NCI-H2107 treated with DMSO at 0.1 percent for 48 hours (cell line): ENCODE results near the gene ZNRF1.
A peak's percentile ranks its signal among the peaks of the same experiment; 100 is the strongest.
"Not testable (repeated sequence)": the region's sequence is repeated elsewhere in the genome, so short reads cannot be mapped to it uniquely, and the experiment has no call there.

ENCODE experiments used
- DNase-seq: peaks from one replicate; lab custom pipeline; 2025; ENCODE audit not compliant: unreplicated experiment; lab: John Stamatoyannopoulos, UW

The ZNRF1 gene

GRCh38 chr16:75026239-75026891 is 27.5 kb downstream of the ZNRF1 start:
- not testable (repeated sequence) for DNase-seq

GRCh38 chr16:75026892-75027391 is 28.1 kb downstream of the ZNRF1 start:
- no peak for DNase-seq

- no peak for DNase-seq
These were observed 28.9 kb downstream of the ZNRF1 start for GRCh38 chr16:75027520-75028300.

DNA sequence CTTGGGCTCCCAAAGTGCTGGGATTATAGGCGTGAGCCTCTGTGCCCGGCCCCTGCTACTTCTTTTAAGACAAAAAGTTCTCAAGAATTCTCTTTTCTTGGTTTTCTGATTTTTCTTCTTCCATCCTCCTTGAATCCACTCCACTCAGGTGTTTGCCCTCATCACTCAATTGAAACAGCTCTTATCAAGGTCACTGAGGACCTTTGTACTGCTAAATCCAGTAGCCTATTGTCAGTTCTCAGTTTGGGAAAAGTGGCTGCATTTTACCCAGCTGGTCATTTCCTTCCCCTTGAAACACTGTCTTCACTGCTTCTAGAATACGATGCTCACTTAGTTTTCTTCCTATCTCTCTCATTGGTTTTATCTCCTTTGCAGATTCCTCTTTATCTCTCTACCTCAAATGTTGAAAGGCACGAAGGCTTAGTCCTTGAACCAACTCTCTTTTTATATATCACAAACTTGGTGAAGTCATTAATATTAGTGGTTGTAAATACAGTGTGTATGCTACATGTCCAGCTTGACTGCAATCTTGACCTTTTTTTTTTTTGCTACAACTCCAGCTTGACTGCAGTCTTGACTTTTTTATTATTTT is 29.8 kb downstream of the ZNRF1 start:
- no peak for DNase-seq

DNA sequence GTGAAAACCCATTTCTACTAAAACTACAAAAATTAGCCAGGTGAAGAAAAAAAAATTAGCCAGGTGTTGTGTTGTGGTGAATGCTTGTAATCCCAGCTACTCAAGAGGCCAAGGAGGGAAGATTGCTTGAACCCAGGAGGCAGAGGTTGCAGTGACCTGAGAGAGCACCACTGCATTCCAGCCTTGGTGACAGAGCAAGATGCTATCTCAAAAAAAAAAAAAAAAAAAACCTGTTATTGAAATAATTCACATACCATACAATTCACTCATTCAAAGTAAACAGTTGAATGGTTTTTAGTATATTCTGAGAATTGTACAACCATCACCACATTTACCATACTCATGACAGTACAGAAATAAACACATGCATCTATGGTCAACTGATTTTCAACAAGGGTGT is 31.0 kb downstream of the ZNRF1 start:
- DNase-seq, result no peak

GRCh38 chr16:75032655-75033054 is 33.8 kb downstream of the ZNRF1 start:
- no peak for DNase-seq

DNA sequence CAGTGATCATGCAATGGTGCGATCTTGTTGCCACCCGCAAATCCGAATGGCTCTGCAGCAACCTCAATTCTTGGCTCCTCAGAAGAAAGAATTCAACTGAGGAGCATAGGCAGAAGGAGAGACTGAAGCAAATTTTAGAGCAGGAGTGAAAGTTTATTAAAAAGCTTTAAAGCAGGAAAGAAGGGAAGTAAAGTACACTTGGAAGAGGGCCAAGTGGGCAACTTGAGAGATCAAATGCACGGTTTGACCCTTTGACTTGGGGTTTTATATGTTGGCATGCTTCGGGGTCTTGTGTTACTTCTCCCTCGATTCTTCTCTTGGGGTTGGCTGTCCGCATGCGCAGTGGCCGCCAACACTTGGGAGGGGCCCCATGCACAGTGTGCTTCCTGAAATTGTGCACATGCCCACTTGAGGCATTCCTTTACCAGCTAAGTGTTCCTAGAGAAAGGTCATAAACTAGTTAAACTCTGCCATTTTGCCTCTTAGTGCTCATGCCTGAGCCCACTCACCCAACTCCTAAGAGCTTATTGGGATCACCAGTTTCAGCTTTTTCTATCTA is 36.7 kb downstream of the ZNRF1 start:
- no peak for DNase-seq

- no peak for DNase-seq
These were observed 39.4 kb downstream of the ZNRF1 start for GRCh38 chr16:75038036-75038858.

- no peak for DNase-seq
These were observed 41.1 kb downstream of the ZNRF1 start for GRCh38 chr16:75039941-75040340.

DNA sequence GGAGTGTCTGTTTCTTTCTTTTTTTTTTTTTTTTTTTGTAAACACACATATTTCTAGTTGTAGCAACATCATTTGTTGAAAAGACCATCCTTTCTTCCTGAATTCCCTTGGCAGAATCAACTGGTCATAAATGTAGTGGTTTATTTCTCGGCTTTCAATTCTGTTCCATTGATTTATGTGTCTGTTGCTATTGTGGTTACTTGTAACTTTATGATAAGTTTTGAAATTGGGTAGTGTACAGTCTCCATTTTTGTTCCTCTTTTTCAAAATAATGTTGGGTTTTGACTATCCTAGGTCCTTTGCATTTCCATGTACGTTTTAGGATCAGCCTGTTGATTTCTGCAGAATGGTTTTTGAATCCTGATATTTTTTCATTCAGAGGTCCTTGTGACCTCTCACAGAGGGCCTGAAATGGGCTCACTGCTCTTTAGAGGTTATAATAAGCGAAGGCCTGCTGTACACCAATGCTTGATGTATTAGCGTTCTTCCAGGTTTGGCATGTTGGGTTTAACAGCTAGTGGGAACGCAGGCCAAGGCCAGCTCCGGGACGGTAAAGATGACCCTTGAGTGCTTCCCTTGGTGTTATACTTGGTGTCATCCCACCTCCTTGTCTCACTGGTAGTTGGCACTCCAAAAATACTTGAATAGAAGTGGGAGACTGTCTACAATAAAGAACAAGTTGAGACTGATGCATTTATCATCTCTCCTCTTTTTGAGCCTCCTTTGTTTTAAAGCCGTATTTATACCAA is 43.8 kb downstream of the ZNRF1 start:
- DNase-seq, result no peak

- DNase-seq, result no peak
These were observed 44.5 kb downstream of the ZNRF1 start for GRCh38 chr16:75043175-75043895.

GRCh38 chr16:75044800-75045361 is 46.1 kb downstream of the ZNRF1 start:
- peak; percentile 54 for DNase-seq

- DNase-seq, result no peak
These were observed 46.6 kb downstream of the ZNRF1 start for GRCh38 chr16:75045424-75045823.

GRCh38 chr16:75048054-75048453 is 49.2 kb downstream of the ZNRF1 start:
- DNase-seq, result no peak

- DNase-seq, result no peak
These were observed 49.7 kb downstream of the ZNRF1 start for GRCh38 chr16:75048530-75048929.

DNA sequence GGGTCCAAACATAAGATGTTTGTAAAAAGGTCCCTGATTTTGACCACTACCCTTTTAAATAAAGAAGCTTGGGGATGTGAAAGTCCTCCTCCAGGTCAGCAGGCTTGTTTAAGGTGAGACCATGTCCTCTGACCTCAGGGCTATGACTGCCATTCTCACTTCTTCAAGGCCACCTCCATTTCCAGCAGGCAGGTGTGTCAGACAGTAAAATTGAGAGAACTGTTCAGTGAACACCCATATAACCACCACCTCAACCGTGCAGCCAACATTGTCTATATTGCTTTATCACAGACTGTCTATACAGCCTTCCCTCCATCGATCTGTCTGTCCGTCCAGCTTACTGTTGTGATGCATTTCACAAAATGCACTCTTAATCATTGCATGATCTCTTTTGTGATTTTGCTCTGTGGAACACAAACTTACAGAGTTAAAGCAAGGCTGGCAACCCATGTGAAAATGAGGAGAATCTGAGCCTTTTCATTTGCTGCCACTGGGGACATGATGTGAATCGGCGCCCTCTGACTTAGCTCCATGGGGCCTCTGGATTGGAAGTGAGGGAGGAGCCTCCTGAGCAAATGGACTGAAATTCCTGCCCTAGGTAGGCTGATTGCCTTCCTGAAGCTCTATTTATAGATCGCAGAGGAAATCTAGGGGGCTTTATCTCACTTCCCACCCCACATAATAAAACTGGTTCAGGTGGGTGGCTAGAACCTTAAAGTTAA is 53.8 kb downstream of the ZNRF1 start:
- DNase-seq, result no peak

DNA sequence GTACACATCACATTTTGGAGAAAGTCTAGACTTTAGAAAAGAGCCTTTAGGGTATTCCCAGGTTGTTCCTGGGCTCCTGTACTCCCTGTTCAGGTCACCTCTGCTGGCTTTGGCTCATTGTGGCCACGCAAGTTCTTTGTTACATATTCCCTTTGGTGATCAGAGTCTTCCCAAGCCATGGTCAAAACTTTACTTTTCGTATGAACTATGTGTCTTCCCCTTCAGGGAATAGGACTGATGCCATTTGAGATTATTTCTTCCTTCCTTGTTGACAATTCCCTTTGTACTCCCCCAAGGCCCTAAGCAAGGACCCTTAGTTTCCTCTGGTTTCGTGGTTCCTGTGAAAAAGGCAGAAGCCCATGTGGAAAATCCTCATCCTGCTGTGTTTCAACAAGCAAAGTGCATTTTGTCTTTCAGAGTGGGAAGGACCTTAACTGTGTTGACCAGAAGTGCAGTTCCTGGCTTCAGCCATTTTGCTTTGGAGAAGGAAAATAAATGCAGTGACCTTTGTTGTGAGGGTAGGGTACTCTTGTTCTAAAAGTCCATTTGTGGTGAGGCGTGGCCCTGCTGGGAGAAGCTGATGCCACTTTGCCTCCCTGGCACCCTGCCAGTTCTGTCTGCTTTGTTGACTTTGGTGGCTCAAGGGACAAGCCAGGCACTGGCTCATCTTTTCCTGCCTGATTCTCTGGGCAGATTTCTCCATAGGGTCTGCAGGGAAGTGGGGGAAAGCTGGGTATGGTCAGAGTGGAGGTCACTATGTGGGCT is 55.1 kb downstream of the ZNRF1 start:
- DNase-seq, result peak; percentile 32

GRCh38 chr16:75054556-75054947 is 55.7 kb downstream of the ZNRF1 start:
- no peak for DNase-seq
